Measurements from ENCODE around the gene PLA2G2C. TPM values are rescaled to one million over a fixed set of nuclear protein-coding genes. Genes with fewer than 3 reads are reported as not detected.
A peak's percentile ranks its signal among the peaks of the same experiment; 100 is the strongest.

Gene PLA2G2C
- total and polyA plus RNA-seq, 2 of the 13 experiments (the other 11 are each of a cell fraction or from before 2014, with no cell fraction given) = not detected

GRCh38 chr1:20151906-20152598, 34.3 kb downstream of the PLA2G2C start (continued):
- TF ChIP-seq ZXDC (CRISPR knock-in tag; IDR thresholded peaks at IDR 0.05) (no peak), CREBL2 (CRISPR knock-in tag; IDR thresholded peaks at IDR 0.05; ENCODE audit: borderline replicate concordance) (no peak), ZZZ3 (CRISPR knock-in tag; IDR thresholded peaks at IDR 0.05; ENCODE audit: borderline replicate concordance) (no peak), SSRP1 (CRISPR knock-in tag; IDR thresholded peaks at IDR 0.05) (no peak), MED8 (CRISPR knock-in tag; IDR thresholded peaks at IDR 0.05; ENCODE audit: insufficient replicate concordance) (no peak), ZFAT (CRISPR knock-in tag; conservative IDR thresholded peaks at IDR 0.05) (no peak), SMAD9 (CRISPR knock-in tag; IDR thresholded peaks at IDR 0.05) (no peak), PHF5A (CRISPR knock-in tag; IDR thresholded peaks at IDR 0.05; ENCODE audit: low read depth, unreplicated experiment) (no peak), NR1H2 (CRISPR knock-in tag; IDR thresholded peaks at IDR 0.05; ENCODE audit: borderline replicate concordance, low read depth) (no peak), SAFB2 (CRISPR knock-in tag; IDR thresholded peaks at IDR 0.05; ENCODE audit: borderline replicate concordance, low read depth) (no peak), RAD21 (CRISPR knock-in tag; IDR thresholded peaks at IDR 0.05) (peak; percentile 96), KLF12 (CRISPR knock-in tag; IDR thresholded peaks at IDR 0.05; ENCODE audit: borderline replicate concordance) (no peak), ZFYVE20 (CRISPR knock-in tag; IDR thresholded peaks at IDR 0.05; ENCODE audit: borderline replicate concordance, low read depth) (no peak), MTA3 (CRISPR knock-in tag; IDR thresholded peaks at IDR 0.05) (no peak), ZNF747 (CRISPR knock-in tag; IDR thresholded peaks at IDR 0.05; ENCODE audit: borderline replicate concordance) (no peak), ZNF124 (CRISPR knock-in tag; IDR thresholded peaks at IDR 0.05) (no peak), ARID2 (CRISPR knock-in tag; IDR thresholded peaks at IDR 0.05; ENCODE audit: borderline replicate concordance) (no peak), HNF1B (CRISPR knock-in tag; IDR thresholded peaks at IDR 0.05) (no peak), ZNF20 (CRISPR knock-in tag; IDR thresholded peaks at IDR 0.05) (no peak), JUND (CRISPR knock-in tag; IDR thresholded peaks at IDR 0.05) (no peak), GABPB1 (CRISPR knock-in tag; IDR thresholded peaks at IDR 0.05) (peak; percentile 61; the same call in 1 of the 2 replicates), ZNF773 (CRISPR knock-in tag; IDR thresholded peaks at IDR 0.05; ENCODE audit: borderline replicate concordance) (no peak), ZSCAN25 (CRISPR knock-in tag; IDR thresholded peaks at IDR 0.05) (peak; percentile 50; the same call in 1 of the 2 replicates), MIER2 (CRISPR knock-in tag; IDR thresholded peaks at IDR 0.05) (peak; percentile 30; the same call in 1 of the 2 replicates)
- TF ChIP-seq, protein P1, sequence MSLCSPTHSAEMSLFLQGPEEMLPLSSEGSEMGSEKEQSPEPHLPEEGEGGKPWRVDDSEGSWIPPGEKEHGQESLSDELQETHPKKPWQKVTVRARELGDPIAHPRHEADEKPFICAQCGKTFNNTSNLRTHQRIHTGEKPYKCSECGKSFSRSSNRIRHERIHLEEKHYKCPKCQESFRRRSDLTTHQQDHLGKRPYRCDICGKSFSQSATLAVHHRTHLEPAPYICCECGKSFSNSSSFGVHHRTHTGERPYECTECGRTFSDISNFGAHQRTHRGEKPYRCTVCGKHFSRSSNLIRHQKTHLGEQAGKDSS (CRISPR knock-in tag; IDR thresholded peaks at IDR 0.05; ENCODE audit: borderline replicate concordance, low read depth) = 0 out of 2 replicates have a peak, but pooled peaks have one; percentile 68

Measured in HepG2 (cell line).